Middle frontal gyrus (tissue), 1 donor: ENCODE results near the gene REPS2.
"Not testable (repeated sequence)": the region's sequence is repeated elsewhere in the genome, so short reads cannot be mapped to it uniquely, and the experiment has no call there.

ENCODE experiments used
- DNase-seq: peaks from one replicate; pipeline ENCODE4 v3.0.0-alpha.2; 2015; ENCODE audit warnings: low spot score; ENCODE audit errors: extremely low spot score

Gene REPS2

GRCh38 chrX:16963216-16963615 lies 16.8 kb downstream of the REPS2 start:
- no peak for DNase-seq

- not testable (repeated sequence) for DNase-seq
These were observed 18.5 kb downstream of the REPS2 start for GRCh38 chrX:16964976-16965375.

GRCh38 chrX:16966752-16967448 lies 20.4 kb downstream of the REPS2 start:
- no peak for DNase-seq

- not testable (repeated sequence) for DNase-seq
These were observed 22.3 kb downstream of the REPS2 start for GRCh38 chrX:16968753-16969152.

GRCh38 chrX:16970977-16971376 lies 24.5 kb downstream of the REPS2 start:
- no peak for DNase-seq

GRCh38 chrX:16971694-16972093 lies 25.2 kb downstream of the REPS2 start:
- DNase-seq: no peak

- DNase-seq: no peak
These were observed 28.8 kb downstream of the REPS2 start for GRCh38 chrX:16975233-16975632.

- no peak for DNase-seq
These were observed 31.3 kb downstream of the REPS2 start for GRCh38 chrX:16977771-16978170.

- no peak for DNase-seq
These were observed 31.9 kb downstream of the REPS2 start for GRCh38 chrX:16978193-16978984.

GRCh38 chrX:16979226-16979625 lies 32.8 kb downstream of the REPS2 start:
- DNase-seq: no peak

GRCh38 chrX:16981209-16981608 lies 34.8 kb downstream of the REPS2 start:
- no peak for DNase-seq

GRCh38 chrX:16981980-16982379 lies 35.5 kb downstream of the REPS2 start:
- no peak for DNase-seq

GRCh38 chrX:16983051-16983450 lies 36.6 kb downstream of the REPS2 start:
- DNase-seq: no peak

GRCh38 chrX:16985286-16985685 lies 38.8 kb downstream of the REPS2 start:
- no peak for DNase-seq

- no peak for DNase-seq
These were observed 39.7 kb downstream of the REPS2 start for GRCh38 chrX:16986169-16986568.

GRCh38 chrX:16989750-16990149 lies 43.3 kb downstream of the REPS2 start:
- no peak for DNase-seq

- DNase-seq: no peak
These were observed 44.4 kb downstream of the REPS2 start for GRCh38 chrX:16990839-16991238.

- no peak for DNase-seq
These were observed 46.0 kb downstream of the REPS2 start for GRCh38 chrX:16992445-16992844.

- no peak for DNase-seq
These were observed 46.5 kb downstream of the REPS2 start for GRCh38 chrX:16992951-16993350.

- no peak for DNase-seq
These were observed 47.4 kb downstream of the REPS2 start for GRCh38 chrX:16993791-16994318.

- DNase-seq: no peak
These were observed 48.3 kb downstream of the REPS2 start for GRCh38 chrX:16994736-16995135.

GRCh38 chrX:16997313-16997712 lies 50.9 kb downstream of the REPS2 start:
- no peak for DNase-seq

- DNase-seq: no peak
These were observed 52.8 kb downstream of the REPS2 start for GRCh38 chrX:16999275-16999674.
